Lung (tissue), 12 donors: ENCODE data around the gene SMIM28. TPM values are rescaled to one million over a fixed set of nuclear protein-coding genes. Genes with fewer than 3 reads are reported as not detected.

Experiments
- ATAC-seq: fragments of 200-7000 bp; cut with Tn5 transposase; one replicate; pipeline ENCODE4 v1.9.1; 2020; ENCODE audit warnings: moderate number of reproducible peaks; ENCODE audit not compliant: insufficient read depth, low FRiP score
- DNase-seq, 3 donors: peaks; one replicate each; pipeline ENCODE4 v3.0.0-alpha.2; 2013 to 2017
- H3K27ac ChIP-seq, 2 donors: one replicate each; pipeline ENCODE4 v1.5.1; 2013; ENCODE audit warnings: mild to moderate bottlenecking in 2 of 2, moderate library complexity in 2 of 2, control low read depth in 1 of 2, inconsistent platforms in 1 of 2, low read depth in 1 of 2, low read length in 1 of 2
- H3K27me3 ChIP-seq, 3 donors: one replicate each; pipeline ENCODE4 v1.5.1; 2013; ENCODE audit warnings: low read length in 2 of 3; ENCODE audit not compliant: control insufficient read depth in 3 of 3, insufficient read depth in 3 of 3
- H3K36me3 ChIP-seq, 4 donors: one replicate each; pipeline ENCODE4 v1.5.1; 2013; ENCODE audit warnings: low read length in 4 of 4, mild to moderate bottlenecking in 1 of 4, moderate library complexity in 1 of 4; ENCODE audit not compliant: control insufficient read depth in 4 of 4, insufficient read depth in 4 of 4
- H3K4me1 ChIP-seq, 5 donors: one replicate each; pipeline ENCODE4 v1.5.1; 2013; ENCODE audit warnings: low read length in 5 of 5, mild to moderate bottlenecking in 2 of 5, moderate library complexity in 1 of 5; ENCODE audit not compliant: control insufficient read depth in 5 of 5, insufficient read depth in 5 of 5
- H3K4me3 ChIP-seq: one replicate; pipeline ENCODE4 v1.5.1; 2013; ENCODE audit warnings: mild to moderate bottlenecking, control low read depth, moderate library complexity
- H3K9ac ChIP-seq, 2 donors: one replicate each; pipeline ENCODE4 v1.5.1; 2013; ENCODE audit warnings: low read length in 2 of 2, control low read depth in 1 of 2; ENCODE audit not compliant: insufficient read depth in 1 of 2
- H3K9me3 ChIP-seq, 4 donors: one replicate each; pipeline ENCODE4 v1.5.1; 2013; ENCODE audit warnings: low read length in 3 of 4, mild to moderate bottlenecking in 1 of 4, moderate library complexity in 1 of 4; ENCODE audit not compliant: control insufficient read depth in 4 of 4, insufficient read depth in 3 of 4
- CTCF ChIP-seq: IDR thresholded peaks from 2 replicates; pipeline ENCODE4 v1.5.1; 2012; ENCODE audit warnings: mild to moderate bottlenecking; ENCODE audit errors: control extremely low read depth, extremely low read depth
- WGBS, 2 donors: extraction: QIAGEN DNeasy Blood & Tissue Kit; methylation state at CpG; one replicate each; pipeline ENCODE4 v1.1.7; 2013; 5-methylcytosine and 5-hydroxymethylcytosine counted together
- polyA plus RNA-seq, 2 donors: library from polyadenylated mRNA; stranded (reverse); fragments of 200-250 nt; gene quantifications; one replicate each; pipeline ENCODE4 v1.2.1, GENCODE V29; 2013
- total RNA-seq, 2 donors: library from RNA; depleted of rRNA in 1 of 2; stranded (reverse); fragments of >200 nt in 1 of 2; gene quantifications; one replicate each; pipeline ENCODE4 v1.2.1, GENCODE V29; 2014 to 2021
- donor health status: control.
- donor health status: control.
- donor health status: Bipolar disorder and iron deficiency.
- donor health status: healthy.
- donor health status: DM: yes; HTN: yes; CAD: no.

The SMIM28 gene
- total and polyA plus RNA-seq, 4 donors: not detected

GRCh38 chr6:138371452-138371711 lies 6.3 kb upstream of the SMIM28 start:
- Histone ChIP-seq H3K9ac (no peak overlapping the region), H3K4me3 (no peak overlapping the region), H3K36me3 (no peaks in the 10 kb centered on the region), H3K4me1 (no peaks in the 10 kb centered on the region), H3K9me3 (no peaks in the 10 kb centered on the region), H3K27ac (no peak overlapping the region), H3K27me3 (no peaks in the 10 kb centered on the region)
- 58 to 81% methylated on average over 3 of the region's 3 CpGs for WGBS, 2 donors
- no peak for TF ChIP-seq CTCF
- no peak for DNase-seq
- no peak for ATAC-seq

- no peaks in the 10 kb centered on the region for H3K4me1 ChIP-seq
- 47 to 62% methylated on average over 3 of the region's 3 CpGs for WGBS, 2 donors
- H3K36me3 ChIP-seq: no peaks in the 10 kb centered on the region
- DNase-seq (no peak), ATAC-seq (no peak)
- H3K9me3 ChIP-seq: no peaks in the 10 kb centered on the region
- H3K27ac ChIP-seq: no peak overlapping the region
- H3K9ac ChIP-seq: no peak overlapping the region
- no peaks in the 10 kb centered on the region for H3K27me3 ChIP-seq
- no peak for TF ChIP-seq CTCF
- H3K4me3 ChIP-seq: no peak overlapping the region
Measured at GRCh38 chr6:138371720-138372119, 6.0 kb upstream of the SMIM28 start.

- no peaks in the 10 kb centered on the region for H3K36me3 ChIP-seq
- no peak overlapping the region for H3K27ac ChIP-seq
- no peaks in the 10 kb centered on the region for H3K27me3 ChIP-seq
- H3K4me1 ChIP-seq: peaks cover 0 to 2% (median 0%) of the 10 kb centered on the region in 5 donors
- H3K9me3 ChIP-seq: no peaks in the 10 kb centered on the region
- TF ChIP-seq CTCF: no peak
- no peak overlapping the region for H3K9ac ChIP-seq
- ATAC-seq (no peak), DNase-seq (no peak)
- no peak overlapping the region for H3K4me3 ChIP-seq
Measured at GRCh38 chr6:138372711-138373463, 4.8 kb upstream of the SMIM28 start.

GRCh38 chr6:138374230-138374629 lies 3.5 kb upstream of the SMIM28 start:
- no peak for DNase-seq
- ATAC-seq: no peak
- Histone ChIP-seq H3K4me3 (no peak overlapping the region), H3K9ac (no peak overlapping the region), H3K36me3 (no peaks in the 10 kb centered on the region), H3K4me1 (peaks cover 0 to 2% (median 0%) of the 10 kb centered on the region in 5 donors), H3K9me3 (no peaks in the 10 kb centered on the region), H3K27me3 (no peaks in the 10 kb centered on the region), H3K27ac (no peak overlapping the region)
- TF ChIP-seq CTCF: no peak
